GM12878 (cell line): ENCODE data around the gene HVCN1. TPM values are rescaled to one million over a fixed set of nuclear protein-coding genes. Genes with fewer than 3 reads are reported as not detected.

Experiments used
- ATF7 ChIP-seq: fragments of 450-650 bp; IDR thresholded peaks from 2 replicates; pipeline ENCODE4 v1.6.1; 2016; ENCODE audit warnings: low read depth, mild to moderate bottlenecking
- BMI1 ChIP-seq: fragments of 450-650 bp; IDR thresholded peaks from 2 replicates; pipeline ENCODE4 v1.6.1; 2016; ENCODE audit warnings: mild to moderate bottlenecking, moderate library complexity, borderline replicate concordance
- CHD1 ChIP-seq: IDR thresholded peaks from 2 replicates; pipeline ENCODE4 v1.6.1; 2012; ENCODE audit warnings: low read depth, low read length, improper control_type of control experiment
- EED ChIP-seq: sonication (generic); IDR thresholded peaks from 2 replicates; pipeline ENCODE4 v1.6.1; 2016; ENCODE audit warnings: antibody characterized with exemption, low read depth
- ETV6 ChIP-seq, 2 experiments: fragments of 450-650 bp in 1 of 2; IDR thresholded peaks in 1 of 2; conservative IDR thresholded peaks in 1 of 2; 2 replicates each; pipeline ENCODE4 v1.6.1; 2014; ENCODE audit warnings: antibody characterized with exemption in 1 of 2, borderline replicate concordance in 1 of 2, low read depth in 1 of 2, mild to moderate bottlenecking in 1 of 2, moderate library complexity in 1 of 2
- EZH2 ChIP-seq: IDR thresholded peaks from 2 replicates; pipeline ENCODE4 v1.6.1; 2012; ENCODE audit warnings: low read depth, mild to moderate bottlenecking, control low read depth, inconsistent platforms, low read length, borderline replicate concordance; ENCODE audit not compliant: control insufficient read depth
- MXI1 ChIP-seq: fragments of 150-350 bp; IDR thresholded peaks from 2 replicates; pipeline ENCODE4 v1.6.1; 2011; ENCODE audit warnings: low read depth, mild to moderate bottlenecking, inconsistent platforms, low read length, improper control_type of control experiment
- TCF12 ChIP-seq: IDR thresholded peaks from 2 replicates; pipeline ENCODE4 v1.6.1; 2011; ENCODE audit warnings: low read depth, mild to moderate bottlenecking, low read length
- TCF7 ChIP-seq: IDR thresholded peaks from 2 replicates; pipeline ENCODE4 v1.6.1; 2014; ENCODE audit warnings: antibody characterized with exemption, borderline replicate concordance
- WRNIP1 ChIP-seq: IDR thresholded peaks from 2 replicates; pipeline ENCODE4 v1.6.1; 2011; ENCODE audit warnings: low read depth, low read length, improper control_type of control experiment, borderline replicate concordance
- ZNF24 ChIP-seq: fragments of 450-650 bp; IDR thresholded peaks from 2 replicates; pipeline ENCODE4 v1.6.1; 2017; ENCODE audit warnings: antibody characterized with exemption, mild to moderate bottlenecking
- polyA plus RNA-seq, 11 experiments: library from polyadenylated mRNA; depleted of rRNA in 4 of 11; unstranded in 6 of 11; stranded (reverse) in 5 of 11; fragments of >200 nt; fragmentation: Nextera tagmentation in 4 of 11; fragmentation: Illumina TruSeq in 1 of 11; extraction: Ambion mirVana in 4 of 11; extraction: Trizol in 1 of 11; gene quantifications; 1 replicate in 1 of 11; 2 replicates in 10 of 11; pipeline versions ENCODE4 v1.2.1 to v1.2.3, GENCODE V29; 2011 to 2016; ENCODE audit warnings: inconsistent platforms in 2 of 11, missing spikeins in 2 of 11, low read depth in 1 of 11
- total RNA-seq, 4 experiments: library from RNA; depleted of rRNA in 3 of 4; stranded (reverse); fragments of >200 nt in 3 of 4; fragmentation: Illumina TruSeq in 1 of 4; extraction: Trizol in 1 of 4; gene quantifications; 2 replicates each; pipeline versions ENCODE4 v1.2.1 to v1.2.3, GENCODE V29; 2013 to 2021
- TF ChIP-seq, protein P1 (sequence below): IDR thresholded peaks from 2 replicates; pipeline ENCODE4 v1.6.1; 2012; ENCODE audit warnings: mild to moderate bottlenecking, low read depth, low read length

Gene HVCN1
- total and polyA plus RNA-seq, 10 of the 15 experiments (the other 5 are each of a cell fraction or from before 2014, with no cell fraction given), result 27.8 to 181 (median 103) TPM

GRCh38 chr12:110636516-110636915 is 52.4 kb downstream of the HVCN1 start (continued):
- no peak for TF ChIP-seq ETV6 (conservative IDR thresholded peaks at IDR 0.05 in 1 of 2, IDR thresholded peaks at IDR 0.05 in 1 of 2; ENCODE audit: borderline replicate concordance in 1 of 2, low read depth in 1 of 2)
- no peak for TF ChIP-seq EZH2
- TF ChIP-seq ZNF24, result no peak
- TF ChIP-seq, protein P1, sequence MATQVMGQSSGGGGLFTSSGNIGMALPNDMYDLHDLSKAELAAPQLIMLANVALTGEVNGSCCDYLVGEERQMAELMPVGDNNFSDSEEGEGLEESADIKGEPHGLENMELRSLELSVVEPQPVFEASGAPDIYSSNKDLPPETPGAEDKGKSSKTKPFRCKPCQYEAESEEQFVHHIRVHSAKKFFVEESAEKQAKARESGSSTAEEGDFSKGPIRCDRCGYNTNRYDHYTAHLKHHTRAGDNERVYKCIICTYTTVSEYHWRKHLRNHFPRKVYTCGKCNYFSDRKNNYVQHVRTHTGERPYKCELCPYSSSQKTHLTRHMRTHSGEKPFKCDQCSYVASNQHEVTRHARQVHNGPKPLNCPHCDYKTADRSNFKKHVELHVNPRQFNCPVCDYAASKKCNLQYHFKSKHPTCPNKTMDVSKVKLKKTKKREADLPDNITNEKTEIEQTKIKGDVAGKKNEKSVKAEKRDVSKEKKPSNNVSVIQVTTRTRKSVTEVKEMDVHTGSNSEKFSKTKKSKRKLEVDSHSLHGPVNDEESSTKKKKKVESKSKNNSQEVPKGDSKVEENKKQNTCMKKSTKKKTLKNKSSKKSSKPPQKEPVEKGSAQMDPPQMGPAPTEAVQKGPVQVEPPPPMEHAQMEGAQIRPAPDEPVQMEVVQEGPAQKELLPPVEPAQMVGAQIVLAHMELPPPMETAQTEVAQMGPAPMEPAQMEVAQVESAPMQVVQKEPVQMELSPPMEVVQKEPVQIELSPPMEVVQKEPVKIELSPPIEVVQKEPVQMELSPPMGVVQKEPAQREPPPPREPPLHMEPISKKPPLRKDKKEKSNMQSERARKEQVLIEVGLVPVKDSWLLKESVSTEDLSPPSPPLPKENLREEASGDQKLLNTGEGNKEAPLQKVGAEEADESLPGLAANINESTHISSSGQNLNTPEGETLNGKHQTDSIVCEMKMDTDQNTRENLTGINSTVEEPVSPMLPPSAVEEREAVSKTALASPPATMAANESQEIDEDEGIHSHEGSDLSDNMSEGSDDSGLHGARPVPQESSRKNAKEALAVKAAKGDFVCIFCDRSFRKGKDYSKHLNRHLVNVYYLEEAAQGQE, result no peak
- peak; percentile 63; the same call in 1 of the 2 replicates for TF ChIP-seq EED
- no peak for TF ChIP-seq BMI1
- TF ChIP-seq TCF12, result 0 out of 2 replicates have a peak, but pooled peaks have one; percentile 34
- no peak for TF ChIP-seq MXI1
- TF ChIP-seq WRNIP1, result no peak
- no peak for TF ChIP-seq ATF7
- no peak for TF ChIP-seq TCF7
- TF ChIP-seq CHD1, result no peak
